Mammary epithelial cell (primary cell): ENCODE measurements around the gene SLC22A1.

Experiments used
- EZH2 ChIP-seq: IDR thresholded peaks from 2 replicates; pipeline ENCODE4 v1.6.1; 2012; ENCODE audit warnings: low read length, inconsistent platforms, borderline replicate concordance
- TF ChIP-seq, protein P1 (sequence below), 2 donors: IDR thresholded peaks in 1 of 2; conservative IDR thresholded peaks in 1 of 2; 2 replicates each; pipeline ENCODE4 v1.5.1; 2011 to 2012; ENCODE audit warnings: inconsistent platforms in 2 of 2, low read length in 2 of 2, mild to moderate bottlenecking in 2 of 2, control low read depth in 1 of 2, low read depth in 1 of 2; ENCODE audit not compliant: insufficient read depth in 1 of 2; ENCODE audit errors: extremely low read depth in 1 of 2

DNA sequence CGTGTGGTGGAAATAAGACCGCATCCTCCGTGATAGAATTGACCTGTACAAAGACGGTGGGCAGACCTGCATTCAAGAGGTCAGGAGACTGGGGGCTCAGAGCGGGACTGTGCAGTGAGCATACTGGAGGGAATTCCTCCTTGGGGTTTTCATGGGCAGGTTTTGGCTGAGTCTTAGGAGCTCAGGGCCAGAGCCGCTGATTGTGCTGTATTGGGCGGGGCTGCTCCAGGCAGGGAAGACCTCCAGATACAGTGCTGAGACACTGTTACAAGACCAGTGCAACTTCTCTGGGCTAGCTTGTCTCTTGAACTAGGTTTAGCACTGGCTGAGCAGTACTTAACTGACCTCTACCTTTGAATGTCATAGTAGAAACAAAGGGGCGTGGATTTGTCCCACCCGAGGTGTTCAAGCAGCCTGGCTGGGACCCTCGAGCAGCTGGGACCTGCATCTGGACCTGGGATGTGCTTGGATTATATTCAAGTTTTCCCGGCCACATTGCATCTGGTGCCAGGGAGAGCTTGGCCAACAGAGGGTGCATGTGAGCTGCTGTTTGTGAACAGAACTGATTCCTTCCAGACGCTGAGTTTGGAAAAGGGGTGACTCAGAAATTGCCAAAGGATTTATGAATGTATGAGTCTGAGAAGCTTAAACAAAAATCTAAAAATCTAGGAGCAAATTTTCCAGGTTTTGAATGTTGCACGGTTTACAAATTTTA lies 33.4 kb upstream of the SLC22A1 start:
- TF ChIP-seq, protein P1, sequence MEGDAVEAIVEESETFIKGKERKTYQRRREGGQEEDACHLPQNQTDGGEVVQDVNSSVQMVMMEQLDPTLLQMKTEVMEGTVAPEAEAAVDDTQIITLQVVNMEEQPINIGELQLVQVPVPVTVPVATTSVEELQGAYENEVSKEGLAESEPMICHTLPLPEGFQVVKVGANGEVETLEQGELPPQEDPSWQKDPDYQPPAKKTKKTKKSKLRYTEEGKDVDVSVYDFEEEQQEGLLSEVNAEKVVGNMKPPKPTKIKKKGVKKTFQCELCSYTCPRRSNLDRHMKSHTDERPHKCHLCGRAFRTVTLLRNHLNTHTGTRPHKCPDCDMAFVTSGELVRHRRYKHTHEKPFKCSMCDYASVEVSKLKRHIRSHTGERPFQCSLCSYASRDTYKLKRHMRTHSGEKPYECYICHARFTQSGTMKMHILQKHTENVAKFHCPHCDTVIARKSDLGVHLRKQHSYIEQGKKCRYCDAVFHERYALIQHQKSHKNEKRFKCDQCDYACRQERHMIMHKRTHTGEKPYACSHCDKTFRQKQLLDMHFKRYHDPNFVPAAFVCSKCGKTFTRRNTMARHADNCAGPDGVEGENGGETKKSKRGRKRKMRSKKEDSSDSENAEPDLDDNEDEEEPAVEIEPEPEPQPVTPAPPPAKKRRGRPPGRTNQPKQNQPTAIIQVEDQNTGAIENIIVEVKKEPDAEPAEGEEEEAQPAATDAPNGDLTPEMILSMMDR (conservative IDR thresholded peaks at IDR 0.05 in 1 of 2, IDR thresholded peaks at IDR 0.05 in 1 of 2; ENCODE audit: extremely low read depth in 1 of 2, insufficient read depth in 1 of 2, low read depth in 1 of 2, low read length in 2 of 2): peak; percentile 74 to 81
- TF ChIP-seq EZH2: no peak
